Effector memory CD8-positive, alpha-beta T cell (primary cell): Measurements from ENCODE around the gene SIRT5.
A peak's percentile ranks its signal among the peaks of the same experiment; 100 is the strongest.

ENCODE experiments used
- ATAC-seq: fragments of 150-1000 bp; cut with Tn5 transposase; replicated peaks from 2 replicates; pipeline ENCODE4 v1.10.0; 2021; ENCODE audit warnings: mild to moderate bottlenecking, moderate library complexity
- DNase-seq, 3 experiments: peaks; one replicate each; pipeline ENCODE4 v3.0.0; 2021
- H3K27ac Mint-ChIP-seq, 2 donors: one replicate each; pipeline ENCODE4 v1.8.0; 2022; ENCODE audit warnings: mild to moderate bottlenecking in 2 of 2, mixed read lengths in 2 of 2, moderate library complexity in 2 of 2
- H3K27me3 Mint-ChIP-seq, 2 donors: one replicate each; pipeline ENCODE4 v1.8.0; 2022; ENCODE audit warnings: mixed read lengths in 2 of 2
- H3K36me3 Mint-ChIP-seq: one replicate; pipeline ENCODE4 v1.8.0; 2022; ENCODE audit warnings: mild to moderate bottlenecking, moderate library complexity, mixed read lengths; ENCODE audit not compliant: insufficient read depth
- H3K4me1 Mint-ChIP-seq, 2 donors: one replicate each; pipeline ENCODE4 v1.8.0; 2022; ENCODE audit warnings: low read depth in 2 of 2, mixed read lengths in 2 of 2
- H3K4me3 Mint-ChIP-seq, 2 donors: one replicate each; pipeline ENCODE4 v1.8.0; 2022; ENCODE audit warnings: mild to moderate bottlenecking in 2 of 2, mixed read lengths in 2 of 2, moderate library complexity in 2 of 2
- H3K9me3 Mint-ChIP-seq, 2 donors: one replicate each; pipeline ENCODE4 v1.8.0; 2022; ENCODE audit warnings: mixed read lengths in 2 of 2
- total RNA-seq, 9 experiments: gene quantifications; one replicate each; lab custom pipeline; 2026; lab: John Stamatoyannopoulos, UW

SIRT5 gene
- 8.8 to 36.2 (median 13.4) reads per million in 9 experiments for total RNA-seq

DNA sequence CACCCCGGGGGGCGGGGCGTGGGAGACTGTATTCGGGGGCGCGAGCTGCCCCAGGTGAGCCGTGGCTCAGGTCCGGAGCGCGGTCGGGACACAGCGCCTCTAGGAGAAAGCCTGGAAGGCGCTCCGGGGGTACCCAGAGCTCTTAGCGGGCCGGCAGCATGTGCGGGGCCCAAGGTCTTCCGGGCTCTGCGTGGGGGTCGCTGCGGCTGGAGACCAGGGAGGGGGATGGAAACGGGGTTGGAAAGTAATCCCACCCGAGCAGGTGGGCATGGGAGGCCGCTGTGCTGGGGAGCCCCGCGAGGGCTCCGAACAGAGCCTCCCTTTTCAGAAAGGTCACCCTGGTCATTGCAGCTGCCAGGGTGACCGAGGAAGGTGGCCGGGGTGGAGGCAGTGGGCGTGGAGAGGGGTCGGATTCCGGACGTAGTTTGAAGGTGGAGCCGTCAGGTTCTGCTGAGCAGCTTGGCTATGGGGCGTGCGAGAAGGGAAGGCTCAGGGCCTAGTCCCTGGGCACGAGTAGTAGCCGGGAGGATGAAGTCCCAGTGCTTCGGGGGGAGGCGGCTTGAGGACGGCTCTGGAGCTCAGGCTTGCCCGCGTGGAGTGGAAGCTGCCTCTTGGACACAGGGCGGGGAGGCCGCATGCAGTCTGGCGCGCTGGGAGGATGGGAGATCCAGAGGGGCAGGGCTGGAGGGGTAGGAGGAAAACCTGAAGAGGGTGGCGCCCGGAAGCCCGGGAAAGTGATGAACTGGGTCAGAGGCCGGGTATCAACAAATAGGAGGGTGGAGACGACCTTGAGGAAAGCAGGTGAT, at the start of gene SIRT5:
Gene SIRT5 (plus strand): TSS at position 31 of the 806 bp plus-strand sequence. CDS start 9,510 bp downstream, outside the sequence.
- peak within 1 kb of the TSS; percentile 84 to 92 for H3K4me3 Mint-ChIP-seq
- H3K4me1 Mint-ChIP-seq = peaks cover 13 to 16% of the 10 kb centered on the region in 2 donors
- peak; percentile 73 for ATAC-seq
- H3K27me3 Mint-ChIP-seq = no peaks in the 10 kb centered on the region
- H3K9me3 Mint-ChIP-seq = no peaks in the 10 kb centered on the region
- peak; percentile 66 to 72 (median 68) for DNase-seq
- peaks cover 22% of the 10 kb centered on the region for H3K36me3 Mint-ChIP-seq
- H3K27ac Mint-ChIP-seq = peak within 1 kb of the TSS; percentile 88 to 96

DNA sequence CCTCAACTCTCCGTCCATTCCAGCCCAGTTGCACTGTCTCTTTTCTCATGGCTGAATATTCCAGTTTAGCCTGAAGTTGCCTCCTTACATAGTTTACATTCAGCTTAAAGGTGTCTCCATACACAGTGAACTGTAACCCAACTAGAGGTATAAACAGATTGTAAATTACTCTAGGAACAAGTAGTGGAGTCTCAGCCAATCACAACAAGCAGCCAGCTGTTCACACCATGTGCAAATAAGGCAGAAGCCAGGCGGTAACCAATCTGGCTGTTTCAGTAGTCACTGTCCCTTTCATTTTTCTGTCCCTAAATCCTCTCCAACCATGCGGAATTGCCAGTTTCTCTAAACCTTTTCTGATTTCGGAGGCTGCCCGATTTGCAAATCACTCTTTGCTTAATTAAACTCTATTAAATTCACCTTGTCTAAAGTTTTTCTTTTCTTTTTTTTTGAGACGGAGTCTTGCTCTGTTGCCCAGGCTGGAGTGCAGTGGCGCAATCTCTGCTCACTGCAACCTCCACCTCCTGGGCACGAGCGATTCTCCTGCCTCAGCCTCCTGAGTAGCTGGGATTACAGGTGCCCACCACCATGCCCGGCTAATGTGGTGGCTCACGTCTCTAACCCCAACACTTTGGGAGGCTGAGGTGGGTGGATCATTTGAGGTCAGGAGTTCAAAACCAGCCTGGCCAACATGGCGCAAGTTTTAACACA, 49.4 kb upstream of the SIRT5 start:
- Mint-ChIP-seq H3K36me3 (no peaks in the 10 kb centered on the region), H3K9me3 (no peaks in the 10 kb centered on the region), H3K4me3 (no peak overlapping the region), H3K4me1 (peaks cover 0 to 4% of the 10 kb centered on the region in 2 donors), H3K27me3 (peaks cover 0 to 28% of the 10 kb centered on the region in 2 donors), H3K27ac (no peak overlapping the region)
- ATAC-seq (no peak), DNase-seq (no peak)

DNA sequence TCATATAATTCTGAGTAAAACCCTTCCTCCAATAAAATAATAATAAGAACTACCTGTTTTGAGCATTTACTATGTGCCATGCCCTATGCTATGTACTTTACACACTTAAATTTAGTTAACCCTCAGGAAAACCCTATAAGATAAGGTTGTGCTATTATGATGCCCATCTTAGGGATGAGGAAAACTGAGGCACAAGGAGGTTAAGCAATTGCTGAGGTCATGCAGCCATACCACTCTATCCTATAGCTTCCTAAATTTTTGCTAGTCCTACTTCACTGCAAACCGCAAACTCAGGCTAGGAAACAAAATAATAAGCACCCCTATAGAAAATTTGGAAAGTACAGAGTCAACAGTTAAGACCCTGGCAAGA, 48.1 kb upstream of the SIRT5 start:
- Mint-ChIP-seq H3K27ac (no peak overlapping the region), H3K4me1 (peaks cover 0 to 4% of the 10 kb centered on the region in 2 donors), H3K36me3 (no peaks in the 10 kb centered on the region), H3K9me3 (no peaks in the 10 kb centered on the region), H3K4me3 (no peak overlapping the region), H3K27me3 (peaks cover 0 to 26% of the 10 kb centered on the region in 2 donors)
- DNase-seq = no peak
- ATAC-seq = no peak

DNA sequence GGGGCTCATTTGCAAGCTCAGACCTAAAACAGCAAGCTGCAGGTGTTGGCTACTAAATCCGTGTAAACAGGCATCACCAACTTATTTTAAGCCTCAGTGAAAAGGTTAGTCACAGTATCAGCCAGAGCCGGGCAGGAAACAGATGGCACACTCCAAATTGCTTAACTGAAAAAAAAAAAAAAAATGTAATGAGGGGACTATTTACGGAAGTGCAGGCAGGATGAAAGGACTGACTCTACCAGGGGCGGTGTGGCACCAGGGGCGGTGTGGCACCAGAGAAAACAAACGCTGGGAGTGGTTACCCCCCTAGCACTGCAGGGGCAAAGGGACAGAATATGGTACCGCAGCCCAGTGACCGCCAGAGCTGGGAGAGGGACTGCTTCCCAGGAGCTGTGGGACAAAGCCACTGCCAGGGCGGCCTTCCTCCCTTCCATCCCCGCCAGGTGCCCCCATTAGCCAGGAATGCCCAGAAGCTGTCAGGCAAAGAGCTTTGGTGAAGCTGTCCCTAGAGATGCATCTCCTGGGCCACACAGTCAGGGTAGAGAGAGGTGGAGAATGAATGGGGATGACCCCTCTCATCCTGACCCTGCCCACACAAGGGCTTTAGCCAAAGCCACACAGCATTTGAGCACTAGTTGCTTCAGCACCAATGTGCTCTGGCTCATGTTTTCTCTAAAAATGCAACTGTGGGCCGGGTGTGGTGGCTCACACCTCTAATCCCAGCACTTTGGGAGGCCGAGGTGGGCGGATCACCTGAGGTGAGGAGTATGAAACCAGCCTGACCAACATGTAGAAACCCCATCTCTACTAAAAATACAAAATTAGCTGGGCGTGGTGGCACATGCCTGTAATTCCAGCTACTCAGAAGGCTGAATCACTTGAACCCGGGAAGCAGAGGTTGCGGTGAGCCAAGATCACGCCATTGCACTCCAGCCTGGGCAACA, 47.4 kb upstream of the SIRT5 start:
- H3K27ac Mint-ChIP-seq = no peak overlapping the region
- DNase-seq = no peak
- H3K4me3 Mint-ChIP-seq = no peak overlapping the region

DNA sequence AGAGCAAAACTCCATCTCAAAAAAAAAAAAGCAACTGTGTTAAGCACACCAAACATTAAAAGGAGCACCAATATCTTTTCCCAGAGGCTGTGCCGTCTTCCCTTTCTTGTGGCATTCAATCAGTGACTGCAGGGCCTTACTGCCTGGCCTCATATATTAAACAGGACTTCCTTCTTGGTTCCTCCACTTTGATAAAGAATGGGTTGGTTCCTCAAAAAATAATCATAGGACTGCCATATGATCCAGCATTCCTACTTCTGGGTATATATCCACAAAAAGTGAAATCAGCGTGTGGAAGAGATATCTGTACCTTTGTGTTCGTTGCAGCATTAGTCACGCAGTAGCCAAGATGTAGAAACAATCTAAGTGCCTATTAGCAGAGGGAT, 46.7 kb upstream of the SIRT5 start:
- DNase-seq (no peak), ATAC-seq (no peak)
- H3K4me3 Mint-ChIP-seq = no peak overlapping the region
- peaks cover 0 to 22% of the 10 kb centered on the region in 2 donors for H3K27me3 Mint-ChIP-seq
- no peak overlapping the region for H3K27ac Mint-ChIP-seq
- peaks cover 0 to 4% of the 10 kb centered on the region in 2 donors for H3K4me1 Mint-ChIP-seq
- H3K36me3 Mint-ChIP-seq = no peaks in the 10 kb centered on the region
- H3K9me3 Mint-ChIP-seq = no peaks in the 10 kb centered on the region

More for the DNA sequence above, 47.4 kb upstream of the SIRT5 start:
- peaks cover 0 to 4% of the 10 kb centered on the region in 2 donors for H3K4me1 Mint-ChIP-seq
- no peaks in the 10 kb centered on the region for H3K36me3 Mint-ChIP-seq
- peaks cover 0 to 22% of the 10 kb centered on the region in 2 donors for H3K27me3 Mint-ChIP-seq
- peak; percentile 70 for ATAC-seq
- no peaks in the 10 kb centered on the region for H3K9me3 Mint-ChIP-seq

DNA sequence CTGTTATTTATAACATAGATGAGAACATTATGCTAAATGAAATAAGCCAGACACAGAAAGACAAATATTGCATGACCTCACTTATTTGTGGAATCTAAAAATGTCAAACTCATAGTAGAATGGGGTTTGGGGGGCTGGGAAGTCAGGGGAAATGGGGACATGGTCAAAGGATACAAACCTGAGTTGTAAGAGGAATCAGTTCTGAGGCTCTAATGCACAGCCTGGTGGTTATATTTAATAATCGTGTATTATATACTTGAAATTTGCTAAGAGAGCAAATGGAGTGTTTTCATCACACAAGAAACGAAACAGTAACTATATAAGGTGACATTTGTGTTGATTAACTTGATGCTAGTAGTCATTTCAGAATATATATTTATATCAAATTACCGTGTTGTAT, 46.2 kb upstream of the SIRT5 start:
- Mint-ChIP-seq H3K4me1 (peaks cover 0 to 4% of the 10 kb centered on the region in 2 donors), H3K9me3 (no peaks in the 10 kb centered on the region), H3K36me3 (no peaks in the 10 kb centered on the region), H3K27ac (no peak overlapping the region), H3K4me3 (no peak overlapping the region), H3K27me3 (peaks cover 0 to 22% of the 10 kb centered on the region in 2 donors)
- ATAC-seq (no peak), DNase-seq (no peak)

DNA sequence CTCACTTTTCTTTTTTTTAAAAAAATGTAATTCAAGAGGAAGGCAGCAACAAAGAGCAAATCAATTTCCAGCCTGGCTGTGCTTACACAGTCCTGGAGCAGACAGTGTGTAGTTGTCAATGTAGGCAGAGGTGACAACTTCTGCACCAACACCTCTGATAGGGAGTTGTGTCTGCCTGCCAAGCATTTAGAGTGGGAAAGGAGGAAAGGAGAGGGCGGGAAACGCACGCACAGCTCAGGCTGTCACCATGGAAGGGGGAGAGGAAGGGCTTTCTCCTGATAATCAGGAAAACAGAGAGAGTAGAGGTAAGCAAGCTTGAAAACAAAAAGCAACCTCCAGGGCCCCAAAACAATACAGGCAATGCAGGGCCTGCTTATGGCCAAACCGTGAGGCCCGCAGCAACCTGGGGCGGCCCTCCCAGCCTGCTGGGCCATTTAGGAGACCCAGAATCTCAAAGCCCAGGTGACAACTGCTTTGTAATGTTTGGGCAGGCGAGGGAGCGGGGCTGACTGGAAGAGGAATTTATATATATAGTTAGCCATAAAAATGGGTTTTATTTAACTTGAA, 45.5 kb upstream of the SIRT5 start:
- ATAC-seq (no peak), DNase-seq (no peak)
- H3K9me3 Mint-ChIP-seq = no peaks in the 10 kb centered on the region
- H3K27me3 Mint-ChIP-seq = peaks cover 0 to 21% of the 10 kb centered on the region in 2 donors
- H3K4me1 Mint-ChIP-seq = peaks cover 0 to 4% of the 10 kb centered on the region in 2 donors
- no peaks in the 10 kb centered on the region for H3K36me3 Mint-ChIP-seq
- H3K4me3 Mint-ChIP-seq = no peak overlapping the region
- no peak overlapping the region for H3K27ac Mint-ChIP-seq

DNA sequence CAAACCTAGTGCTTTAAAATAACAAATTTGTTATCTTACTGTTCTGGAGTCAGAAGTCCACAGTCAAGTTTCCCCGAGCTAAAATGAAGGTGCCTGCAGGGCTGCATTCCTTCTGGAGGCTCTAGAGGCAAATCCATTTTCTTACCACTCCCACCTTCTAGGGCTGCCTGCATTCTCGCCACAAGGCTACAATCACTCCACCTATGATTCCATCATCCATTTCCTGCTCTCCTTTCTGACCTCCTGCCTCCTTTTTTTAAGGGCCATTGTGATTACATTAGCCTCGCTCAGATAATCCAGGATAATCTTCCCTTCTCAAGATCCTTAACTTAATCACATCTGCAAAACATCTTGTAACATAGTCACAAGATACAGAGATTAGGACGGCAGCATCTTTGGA, 42.4 kb upstream of the SIRT5 start:
- no peak for ATAC-seq
- no peak for DNase-seq
- no peak overlapping the region for H3K4me3 Mint-ChIP-seq

DNA sequence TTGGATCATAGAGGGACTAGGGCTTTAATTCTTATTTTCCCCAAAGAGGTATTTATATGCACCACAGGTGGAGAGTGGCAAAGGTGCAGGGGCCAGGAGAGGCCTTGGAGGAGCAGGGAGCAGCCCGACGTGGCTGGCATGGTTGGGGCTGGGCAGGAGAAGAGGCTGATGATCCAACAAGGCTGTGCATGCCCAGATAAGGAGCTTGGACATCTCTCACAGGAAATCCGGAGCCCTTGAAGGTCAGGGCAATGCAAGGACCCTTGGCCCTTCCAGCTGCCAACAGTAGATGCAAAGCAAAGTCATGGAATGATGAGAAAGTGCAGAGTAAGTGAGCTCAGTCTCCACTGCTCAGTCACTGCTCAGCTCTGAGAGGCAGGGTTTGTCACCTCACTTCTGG, 39.9 kb upstream of the SIRT5 start:
- DNase-seq = no peak
- Mint-ChIP-seq H3K4me3 (no peak overlapping the region), H3K27me3 (peaks cover 0 to 9% of the 10 kb centered on the region in 2 donors), H3K9me3 (no peaks in the 10 kb centered on the region), H3K4me1 (no peaks in the 10 kb centered on the region), H3K27ac (no peak overlapping the region), H3K36me3 (no peaks in the 10 kb centered on the region)
- ATAC-seq = no peak

More for the DNA sequence above, 42.4 kb upstream of the SIRT5 start:
- H3K27me3 Mint-ChIP-seq = no peaks in the 10 kb centered on the region
- H3K27ac Mint-ChIP-seq = no peak overlapping the region
- H3K4me1 Mint-ChIP-seq = no peaks in the 10 kb centered on the region
- H3K9me3 Mint-ChIP-seq = no peaks in the 10 kb centered on the region
- H3K36me3 Mint-ChIP-seq = no peaks in the 10 kb centered on the region

DNA sequence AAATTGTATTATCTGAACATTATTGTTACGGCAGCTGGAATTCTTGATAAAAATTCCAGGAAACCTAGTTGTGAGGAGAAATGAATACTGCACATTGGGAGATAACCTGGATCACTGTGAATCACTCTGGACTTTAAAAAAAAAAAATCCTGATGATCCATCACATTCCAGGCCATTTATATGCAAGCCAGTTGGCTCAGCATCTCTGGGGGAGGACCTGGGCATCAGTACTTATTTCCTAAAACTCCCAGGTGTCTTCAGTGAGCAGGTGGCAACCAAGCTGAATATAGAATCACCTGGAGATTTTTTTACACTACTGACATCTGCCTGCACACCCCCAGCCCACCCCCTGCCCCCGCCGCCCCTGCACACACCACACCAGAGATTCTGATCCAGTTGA, 39.1 kb upstream of the SIRT5 start:
- Mint-ChIP-seq H3K9me3 (no peaks in the 10 kb centered on the region), H3K27ac (no peak overlapping the region), H3K4me1 (no peaks in the 10 kb centered on the region), H3K36me3 (no peaks in the 10 kb centered on the region), H3K4me3 (no peak overlapping the region), H3K27me3 (peaks cover 0 to 10% of the 10 kb centered on the region in 2 donors)
- ATAC-seq (no peak), DNase-seq (no peak)

DNA sequence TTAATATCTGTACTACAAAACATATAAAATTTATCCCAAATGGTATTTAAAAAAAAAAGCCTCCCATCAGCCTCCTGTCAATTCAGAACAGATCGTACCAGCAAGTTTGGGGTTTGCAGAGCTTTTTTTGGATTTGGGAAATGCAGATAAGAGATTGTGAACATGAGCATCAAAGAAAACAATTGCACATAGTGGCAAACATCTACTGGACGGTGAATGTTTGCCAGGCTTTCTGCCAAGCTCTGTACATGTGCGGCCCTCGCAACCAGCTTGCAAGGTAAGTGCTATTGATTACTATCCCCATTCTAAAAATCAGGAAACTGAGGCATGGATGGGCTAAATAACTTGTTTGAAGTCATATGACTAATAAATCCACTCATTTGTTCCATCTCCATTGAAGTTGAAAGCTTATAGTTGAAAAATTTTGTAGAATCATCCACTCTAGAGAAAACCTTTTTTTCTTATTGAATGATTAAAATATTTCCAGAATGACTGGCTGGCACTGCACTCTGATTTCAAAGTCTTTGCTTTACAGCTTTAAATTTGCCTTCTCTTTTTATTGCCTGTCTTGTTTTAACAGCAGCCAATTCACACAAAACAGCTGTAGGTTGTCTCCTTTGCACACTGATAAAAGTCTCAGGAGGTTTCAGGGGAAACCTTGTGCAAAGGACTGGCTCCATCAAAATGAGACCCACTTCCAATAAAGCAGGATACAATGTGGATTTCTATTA, 37.4 kb upstream of the SIRT5 start:
- H3K4me1 Mint-ChIP-seq = no peaks in the 10 kb centered on the region
- ATAC-seq (no peak), DNase-seq (no peak)
- H3K36me3 Mint-ChIP-seq = no peaks in the 10 kb centered on the region
- H3K27me3 Mint-ChIP-seq = peaks cover 0 to 10% of the 10 kb centered on the region in 2 donors
- no peak overlapping the region for H3K27ac Mint-ChIP-seq
- no peaks in the 10 kb centered on the region for H3K9me3 Mint-ChIP-seq
- no peak overlapping the region for H3K4me3 Mint-ChIP-seq

DNA sequence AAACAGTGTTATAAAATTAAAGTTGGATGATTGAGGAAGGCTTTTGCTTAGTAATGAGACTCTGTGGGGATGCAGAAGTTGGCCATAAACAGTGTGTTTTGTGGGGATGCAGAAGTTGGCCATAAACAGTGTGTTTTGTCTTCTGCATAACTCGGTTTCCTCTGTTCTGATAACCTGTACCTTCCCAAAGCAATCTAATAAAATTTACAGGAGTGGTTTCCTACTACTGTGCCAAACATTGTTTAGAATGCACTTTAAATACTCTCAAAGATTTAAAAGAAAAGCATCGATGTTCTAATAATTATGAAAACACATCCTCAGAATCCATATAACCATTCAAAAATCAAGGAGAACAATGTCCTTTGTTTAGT, 36.9 kb upstream of the SIRT5 start:
- Mint-ChIP-seq H3K9me3 (no peaks in the 10 kb centered on the region), H3K36me3 (no peaks in the 10 kb centered on the region), H3K27me3 (peaks cover 0 to 10% of the 10 kb centered on the region in 2 donors), H3K27ac (no peak overlapping the region), H3K4me1 (no peaks in the 10 kb centered on the region), H3K4me3 (no peak overlapping the region)
- DNase-seq = no peak
- no peak for ATAC-seq
